ENCODE results near the gene CENPU. TPM values are rescaled to one million over a fixed set of nuclear protein-coding genes. Genes with fewer than 3 reads are reported as not detected.

The CENPU gene
- total RNA-seq, 1 donor from 2014 or later: 7.1 TPM

GRCh38 chr4:184729946-184730345 lies 4.0 kb downstream of the CENPU start:
- no peak for DNase-seq
- ATAC-seq (ENCODE audit: low read depth): no peak
- ChIA-PET POLR2A (no interaction called here), CTCF (interaction anchor here (2.4 kb wide), 1 partner anchor 466 kb away, joined by 5 read pairs; no protein-coding TSS in a partner anchor)
- Mint-ChIP-seq H3K27ac (no peak overlapping the region), H3K4me1 (peaks cover 35% of the 10 kb centered on the region), H3K4me3 (no peak overlapping the region), H3K9me3 (no peaks in the 10 kb centered on the region), H3K27me3 (no peaks in the 10 kb centered on the region), H3K36me3 (ENCODE audit: low read depth) (peaks cover 5% of the 10 kb centered on the region)
- intact Hi-C loops (cut with micrococcal nuclease): loop anchor here (5.0 to 10.0 kb wide), 6 partner anchors 122 to 1225 kb away; partner anchors contain the start of genes ANKRD37, ING2, LRP2BP and SLC25A4
- TF ChIP-seq CTCF (IDR thresholded peaks at IDR 0.05): no peak

GRCh38 chr4:184728858-184729257 lies 5.0 kb downstream of the CENPU start:
- Mint-ChIP-seq H3K27me3 (no peaks in the 10 kb centered on the region), H3K27ac (no peak overlapping the region), H3K36me3 (ENCODE audit: low read depth) (peaks cover 8% of the 10 kb centered on the region), H3K9me3 (no peaks in the 10 kb centered on the region), H3K4me1 (peaks cover 29% of the 10 kb centered on the region), H3K4me3 (no peak overlapping the region)
- DNase-seq (no peak), ATAC-seq (ENCODE audit: low read depth) (no peak)
- TF ChIP-seq CTCF (IDR thresholded peaks at IDR 0.05): no peak
- intact Hi-C loops (cut with micrococcal nuclease): no loop called here
- ChIA-PET CTCF (interaction anchor here (2.4 kb wide), 1 partner anchor 465 kb away, joined by 5 read pairs; no protein-coding TSS in a partner anchor), POLR2A (no interaction called here)

- TF ChIP-seq CTCF (IDR thresholded peaks at IDR 0.05): no peak
- CTCF ChIA-PET: no interaction called here
- ATAC-seq (ENCODE audit: low read depth): no peak
- H3K36me3 Mint-ChIP-seq (ENCODE audit: low read depth): peaks cover 9% of the 10 kb centered on the region
- no peaks in the 10 kb centered on the region for H3K27me3 Mint-ChIP-seq
- DNase-seq: no peak
- intact Hi-C loops (cut with micrococcal nuclease): no loop called here
- H3K4me3 Mint-ChIP-seq: no peak overlapping the region
- H3K27ac Mint-ChIP-seq: no peak overlapping the region
- POLR2A ChIA-PET: no interaction called here
- H3K9me3 Mint-ChIP-seq: no peaks in the 10 kb centered on the region
- peaks cover 18% of the 10 kb centered on the region for H3K4me1 Mint-ChIP-seq
Measured at GRCh38 chr4:184727430-184727829, 6.5 kb downstream of the CENPU start.

- POLR2A ChIA-PET: no interaction called here
- intact Hi-C loops (cut with micrococcal nuclease): no loop called here
- CTCF ChIA-PET: interaction anchor here (1.6 kb wide), 1 partner anchor 412 kb away, joined by 3 read pairs; no protein-coding TSS in a partner anchor
- ATAC-seq (ENCODE audit: low read depth) (no peak), DNase-seq (no peak)
- H3K9me3 Mint-ChIP-seq: peaks cover 17% of the 10 kb centered on the region
- no peak overlapping the region for H3K27ac Mint-ChIP-seq
- peaks cover 27% of the 10 kb centered on the region for H3K36me3 Mint-ChIP-seq (ENCODE audit: low read depth)
- peaks cover 16% of the 10 kb centered on the region for H3K4me1 Mint-ChIP-seq
- TF ChIP-seq CTCF (IDR thresholded peaks at IDR 0.05): no peak
- H3K4me3 Mint-ChIP-seq: no peak overlapping the region
- no peaks in the 10 kb centered on the region for H3K27me3 Mint-ChIP-seq
Measured at GRCh38 chr4:184722798-184723197, 11.1 kb downstream of the CENPU start.

- TF ChIP-seq CTCF (IDR thresholded peaks at IDR 0.05): no peak
- H3K4me3 Mint-ChIP-seq: no peak overlapping the region
- no peak for DNase-seq
- peaks cover 16% of the 10 kb centered on the region for H3K4me1 Mint-ChIP-seq
- peaks cover 17% of the 10 kb centered on the region for H3K9me3 Mint-ChIP-seq
- POLR2A ChIA-PET: no interaction called here
- intact Hi-C loops (cut with micrococcal nuclease): no loop called here
- CTCF ChIA-PET: no interaction called here
- no peaks in the 10 kb centered on the region for H3K27me3 Mint-ChIP-seq
- H3K27ac Mint-ChIP-seq: no peak overlapping the region
- no peak for ATAC-seq (ENCODE audit: low read depth)
- H3K36me3 Mint-ChIP-seq (ENCODE audit: low read depth): peaks cover 27% of the 10 kb centered on the region
Measured at GRCh38 chr4:184721254-184721653, 12.6 kb downstream of the CENPU start.
